Tibial nerve (tissue), 4 donors: ENCODE results near the gene MYPN.

Experiments
- EP300 ChIP-seq, 2 donors: sonication (generic); formaldehyde crosslinking; IDR thresholded peaks; one replicate each; pipeline ENCODE4 v1.6.1; 2017; ENCODE audit warnings: antibody characterized with exemption in 2 of 2, mild to moderate bottlenecking in 1 of 2
- POLR2A ChIP-seq, 2 donors: fragments of 450-650 bp; IDR thresholded peaks; one replicate each; pipeline ENCODE4 v1.6.1; 2017; ENCODE audit warnings: antibody characterized with exemption in 2 of 2, mild to moderate bottlenecking in 2 of 2, moderate library complexity in 2 of 2
- TF ChIP-seq, protein P1 (sequence below), 5 experiments: fragments of 200-600 bp in 3 of 5; fragments of 450-650 bp in 2 of 5; sonication (generic) in 3 of 5; IDR thresholded peaks; one replicate each; pipeline ENCODE4 v1.5.1; 2016 to 2019; ENCODE audit warnings: antibody characterized with exemption in 5 of 5, mild to moderate bottlenecking in 3 of 5, moderate library complexity in 2 of 5

DNA sequence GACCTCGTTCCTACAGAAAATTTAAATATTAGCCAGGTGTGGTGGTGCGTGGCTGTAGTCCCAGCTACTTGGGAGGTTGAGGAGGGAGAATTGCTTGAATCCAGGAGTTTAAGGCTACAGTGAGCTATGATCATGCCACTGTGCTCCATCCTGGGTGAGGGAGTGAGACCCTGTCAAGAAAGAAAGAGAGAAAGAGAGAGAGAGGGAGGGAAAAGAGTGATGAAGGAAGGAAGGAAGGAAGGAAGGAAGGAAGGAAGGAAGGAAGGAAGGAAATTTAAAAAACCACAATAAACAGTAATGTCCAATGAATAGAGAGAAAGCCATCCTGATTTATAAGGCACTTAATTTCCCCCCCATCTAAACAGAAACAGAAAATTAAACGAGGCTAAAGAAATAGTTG lies 9.4 kb downstream of the MYPN start:
- TF ChIP-seq, protein P1, sequence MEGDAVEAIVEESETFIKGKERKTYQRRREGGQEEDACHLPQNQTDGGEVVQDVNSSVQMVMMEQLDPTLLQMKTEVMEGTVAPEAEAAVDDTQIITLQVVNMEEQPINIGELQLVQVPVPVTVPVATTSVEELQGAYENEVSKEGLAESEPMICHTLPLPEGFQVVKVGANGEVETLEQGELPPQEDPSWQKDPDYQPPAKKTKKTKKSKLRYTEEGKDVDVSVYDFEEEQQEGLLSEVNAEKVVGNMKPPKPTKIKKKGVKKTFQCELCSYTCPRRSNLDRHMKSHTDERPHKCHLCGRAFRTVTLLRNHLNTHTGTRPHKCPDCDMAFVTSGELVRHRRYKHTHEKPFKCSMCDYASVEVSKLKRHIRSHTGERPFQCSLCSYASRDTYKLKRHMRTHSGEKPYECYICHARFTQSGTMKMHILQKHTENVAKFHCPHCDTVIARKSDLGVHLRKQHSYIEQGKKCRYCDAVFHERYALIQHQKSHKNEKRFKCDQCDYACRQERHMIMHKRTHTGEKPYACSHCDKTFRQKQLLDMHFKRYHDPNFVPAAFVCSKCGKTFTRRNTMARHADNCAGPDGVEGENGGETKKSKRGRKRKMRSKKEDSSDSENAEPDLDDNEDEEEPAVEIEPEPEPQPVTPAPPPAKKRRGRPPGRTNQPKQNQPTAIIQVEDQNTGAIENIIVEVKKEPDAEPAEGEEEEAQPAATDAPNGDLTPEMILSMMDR (IDR thresholded peaks at IDR 0.05) = no peak
- TF ChIP-seq POLR2A (IDR thresholded peaks at IDR 0.05) (no peak), EP300 (IDR thresholded peaks at IDR 0.05) (no peak)
